ENCODE results near the gene SCTR. TPM values are rescaled to one million over a fixed set of nuclear protein-coding genes. Genes with fewer than 3 reads are reported as not detected.

The SCTR gene
- polyA plus RNA-seq, 3 donors: not detected

- Mint-ChIP-seq H3K4me1 (peaks cover 4% of the 10 kb centered on the region), H3K27me3 (ENCODE audit: low read depth in 3 of 3) (peaks cover 6 to 29% (median 24%) of the 10 kb centered on the region in 3 donors), H3K27ac (no peak overlapping the region), H3K36me3 (no peaks in the 10 kb centered on the region), H3K4me3 (no peak overlapping the region), H3K9me3 (peaks cover 2 to 6% (median 4%) of the 10 kb centered on the region in 7 donors)
- Histone ChIP-seq H3K27me3 (ENCODE audit: control insufficient read depth in 2 of 2, insufficient read depth in 2 of 2, low read length in 2 of 2) (peaks cover 2 to 5% of the 10 kb centered on the region in 2 donors), H3K4me1 (ENCODE audit: control insufficient read depth in 1 of 2, insufficient read depth in 2 of 2, low read length in 2 of 2) (peaks cover 0 to 2% of the 10 kb centered on the region in 2 donors), H2AFZ (ENCODE audit: insufficient read depth, low read depth, low read length, poor library complexity, severe bottlenecking) (no peak overlapping the region), H4K20me1 (ENCODE audit: insufficient read depth, low read length) (no peaks in the 10 kb centered on the region), H3K9ac (ENCODE audit: insufficient read depth, low read length, poor library complexity, severe bottlenecking) (no peak overlapping the region), H3K9me3 (replicated peaks in 1 of 2; ENCODE audit: control insufficient read depth in 1 of 2, insufficient read depth in 1 of 2, low read length in 2 of 2) (peaks cover 0 to 2% of the 10 kb centered on the region in 2 donors), H3K4me2 (replicated peaks; ENCODE audit: extremely low read depth, low read length, poor library complexity, severe bottlenecking) (no peak overlapping the region), H3K79me2 (ENCODE audit: insufficient read depth, low read length) (no peaks in the 10 kb centered on the region), H3K4me3 (replicated peaks in 1 of 3; ENCODE audit: low read depth in 2 of 3, low read length in 3 of 3) (no peak overlapping the region), H3K27ac (ENCODE audit: low read depth in 1 of 2, low read length in 2 of 2) (no peak overlapping the region), H3K36me3 (replicated peaks in 1 of 2; ENCODE audit: control insufficient read depth in 1 of 2, insufficient read depth in 2 of 2, low read length in 2 of 2) (no peaks in the 10 kb centered on the region)
- intact Hi-C loops (cut with micrococcal nuclease): no loop called here
- no peak for TF ChIP-seq CTCF (IDR thresholded peaks at IDR 0.05)
- DNase-seq: no peak
These were observed 102.5 kb downstream of the SCTR start for GRCh38 chr2:119421741-119422140.

- Histone ChIP-seq H3K9ac (ENCODE audit: insufficient read depth, low read length, poor library complexity, severe bottlenecking) (no peak overlapping the region), H2AFZ (ENCODE audit: insufficient read depth, low read depth, low read length, poor library complexity, severe bottlenecking) (no peak overlapping the region), H3K27me3 (ENCODE audit: control insufficient read depth in 2 of 2, insufficient read depth in 2 of 2, low read length in 2 of 2) (peaks cover 2% of the 10 kb centered on the region in 2 donors), H3K4me1 (ENCODE audit: control insufficient read depth in 1 of 2, insufficient read depth in 2 of 2, low read length in 2 of 2) (no peaks in the 10 kb centered on the region), H3K4me3 (replicated peaks in 1 of 3; ENCODE audit: low read depth in 2 of 3, low read length in 3 of 3) (no peak overlapping the region), H3K27ac (ENCODE audit: low read depth in 1 of 2, low read length in 2 of 2) (no peak overlapping the region), H3K36me3 (replicated peaks in 1 of 2; ENCODE audit: control insufficient read depth in 1 of 2, insufficient read depth in 2 of 2, low read length in 2 of 2) (no peaks in the 10 kb centered on the region), H4K20me1 (ENCODE audit: insufficient read depth, low read length) (no peaks in the 10 kb centered on the region), H3K79me2 (ENCODE audit: insufficient read depth, low read length) (no peaks in the 10 kb centered on the region), H3K4me2 (replicated peaks; ENCODE audit: extremely low read depth, low read length, poor library complexity, severe bottlenecking) (no peak overlapping the region), H3K9me3 (replicated peaks in 1 of 2; ENCODE audit: control insufficient read depth in 1 of 2, insufficient read depth in 1 of 2, low read length in 2 of 2) (peaks cover 0 to 2% of the 10 kb centered on the region in 2 donors)
- DNase-seq: no peak
- Mint-ChIP-seq H3K27me3 (ENCODE audit: low read depth in 3 of 3) (peaks cover 3 to 24% (median 21%) of the 10 kb centered on the region in 3 donors), H3K9me3 (peaks cover 2 to 6% (median 4%) of the 10 kb centered on the region in 7 donors), H3K4me3 (no peak overlapping the region), H3K27ac (no peak overlapping the region), H3K4me1 (no peaks in the 10 kb centered on the region), H3K36me3 (no peaks in the 10 kb centered on the region)
- TF ChIP-seq CTCF (IDR thresholded peaks at IDR 0.05): no peak
- intact Hi-C loops (cut with micrococcal nuclease): no loop called here
- WGBS (ENCODE audit: insufficient coverage): no CpG with 5 or more reads among the region's 1 CpG
These were observed 103.0 kb downstream of the SCTR start for GRCh38 chr2:119421304-119421703.

All from CD14-positive monocyte (primary cell).